GM10248 (cell line): ENCODE measurements around the gene ATP2A3.

Experiments
- CTCF ChIA-PET: fragments of 300-600 bp; sonication (Branson Sonifier 250); formaldehyde crosslinking; extraction: SDS; loops from one replicate; lab custom pipeline; 2021; ENCODE audit warnings: antibody characterized with exemption; lab: Yijun Ruan, JAX
- POLR2A ChIA-PET: fragments of 350-650 bp; sonication (Branson Sonifier 250); formaldehyde crosslinking; extraction: SDS; loops from one replicate; lab custom pipeline; 2020; ENCODE audit warnings: antibody characterized with exemption; lab: Yijun Ruan, JAX
- DNase-seq: peaks from one replicate; pipeline ENCODE4 v3.0.0; 2012; ENCODE audit errors: extremely low spot score
- TF ChIP-seq, protein P1 (sequence below): IDR thresholded peaks from 2 replicates; pipeline ENCODE4 v1.5.1; 2012; ENCODE audit warnings: mild to moderate bottlenecking, low read depth; ENCODE audit errors: extremely low read depth, missing control alignments, control extremely low read depth

Gene ATP2A3

DNA sequence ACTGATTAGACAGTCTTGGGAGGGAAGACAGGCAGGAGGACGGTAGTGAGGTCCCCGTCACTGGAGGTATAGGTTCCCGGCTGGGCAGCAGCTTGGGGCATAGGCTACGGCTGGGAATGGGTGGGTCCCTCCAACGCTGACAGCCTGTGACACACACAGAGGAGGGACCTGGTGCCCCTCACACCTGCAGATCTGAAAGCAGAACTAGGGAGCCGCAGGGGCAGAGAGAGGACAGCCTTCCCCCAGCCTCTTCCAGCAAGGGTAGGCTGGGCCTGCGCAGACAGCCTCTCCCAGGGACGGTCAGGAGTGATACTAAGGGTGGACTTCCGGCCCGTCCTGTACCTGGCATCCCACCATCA lies 49.9 kb downstream of the ATP2A3 start:
- ChIA-PET CTCF (interaction anchor here (0.6 to 8.1 kb wide), 65 partner anchors 10 to 337 kb away, joined by 3 to 74 read pairs (median 5); partner anchors contain the start of genes ATP2A3, CAMKK1, CYB5D2 and ZZEF1), POLR2A (interaction anchor here (0.6 to 1.0 kb wide), 2 partner anchors 230 to 877 kb away, joined by 3 to 4 read pairs; no protein-coding TSS in a partner anchor)
- TF ChIP-seq, protein P1, sequence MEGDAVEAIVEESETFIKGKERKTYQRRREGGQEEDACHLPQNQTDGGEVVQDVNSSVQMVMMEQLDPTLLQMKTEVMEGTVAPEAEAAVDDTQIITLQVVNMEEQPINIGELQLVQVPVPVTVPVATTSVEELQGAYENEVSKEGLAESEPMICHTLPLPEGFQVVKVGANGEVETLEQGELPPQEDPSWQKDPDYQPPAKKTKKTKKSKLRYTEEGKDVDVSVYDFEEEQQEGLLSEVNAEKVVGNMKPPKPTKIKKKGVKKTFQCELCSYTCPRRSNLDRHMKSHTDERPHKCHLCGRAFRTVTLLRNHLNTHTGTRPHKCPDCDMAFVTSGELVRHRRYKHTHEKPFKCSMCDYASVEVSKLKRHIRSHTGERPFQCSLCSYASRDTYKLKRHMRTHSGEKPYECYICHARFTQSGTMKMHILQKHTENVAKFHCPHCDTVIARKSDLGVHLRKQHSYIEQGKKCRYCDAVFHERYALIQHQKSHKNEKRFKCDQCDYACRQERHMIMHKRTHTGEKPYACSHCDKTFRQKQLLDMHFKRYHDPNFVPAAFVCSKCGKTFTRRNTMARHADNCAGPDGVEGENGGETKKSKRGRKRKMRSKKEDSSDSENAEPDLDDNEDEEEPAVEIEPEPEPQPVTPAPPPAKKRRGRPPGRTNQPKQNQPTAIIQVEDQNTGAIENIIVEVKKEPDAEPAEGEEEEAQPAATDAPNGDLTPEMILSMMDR: no peak
- peak; percentile 83 for DNase-seq

DNA sequence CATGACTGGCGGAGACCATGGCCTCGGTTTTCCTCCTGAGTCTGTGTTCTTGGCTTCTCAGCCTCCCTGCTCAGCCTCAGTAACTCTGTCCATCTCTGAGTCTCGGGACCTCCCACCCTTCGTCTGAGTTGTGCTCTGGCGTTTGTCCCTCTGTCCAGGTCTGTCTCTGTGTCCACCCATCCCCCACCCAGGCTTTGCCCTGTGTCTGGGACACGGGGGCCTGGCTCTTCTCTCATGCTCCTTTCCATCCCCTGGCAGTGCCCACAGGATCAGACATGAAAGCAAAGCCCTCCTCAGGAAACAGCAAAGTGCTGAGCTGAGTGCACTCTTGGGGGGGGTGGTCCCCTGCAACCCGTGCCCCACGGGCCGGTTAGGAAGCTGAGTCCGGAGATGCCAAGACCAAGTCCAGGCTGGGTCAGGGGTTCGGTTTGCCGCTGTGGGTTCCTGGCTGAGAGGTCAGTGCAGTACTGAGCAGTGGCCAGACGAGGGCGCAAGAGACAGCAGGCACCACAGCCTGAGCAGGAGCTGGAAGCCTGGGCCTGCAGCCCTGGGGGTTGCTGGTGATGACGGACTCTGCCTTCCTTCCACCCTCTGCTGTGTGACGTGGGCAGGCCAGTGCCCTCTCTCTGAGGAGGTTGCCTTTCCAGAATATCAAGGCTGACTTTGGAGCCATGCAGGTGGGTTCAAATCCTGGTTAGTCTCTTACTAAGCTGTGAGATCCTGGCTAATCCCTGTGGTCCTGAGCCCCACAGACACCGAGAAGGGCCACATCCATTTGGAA lies 50.5 kb downstream of the ATP2A3 start:
- peak; percentile 89 for DNase-seq
- TF ChIP-seq, protein P1: peak; percentile 99
- ChIA-PET POLR2A (interaction anchor here (0.6 to 1.0 kb wide), 2 partner anchors 230 to 876 kb away, joined by 3 to 4 read pairs; no protein-coding TSS in a partner anchor), CTCF (interaction anchor here (0.6 to 8.1 kb wide), 67 partner anchors 10 to 502 kb away, joined by 3 to 74 read pairs (median 5); partner anchors contain the start of genes ATP2A3, CAMKK1, CYB5D2 and ZZEF1)

DNA sequence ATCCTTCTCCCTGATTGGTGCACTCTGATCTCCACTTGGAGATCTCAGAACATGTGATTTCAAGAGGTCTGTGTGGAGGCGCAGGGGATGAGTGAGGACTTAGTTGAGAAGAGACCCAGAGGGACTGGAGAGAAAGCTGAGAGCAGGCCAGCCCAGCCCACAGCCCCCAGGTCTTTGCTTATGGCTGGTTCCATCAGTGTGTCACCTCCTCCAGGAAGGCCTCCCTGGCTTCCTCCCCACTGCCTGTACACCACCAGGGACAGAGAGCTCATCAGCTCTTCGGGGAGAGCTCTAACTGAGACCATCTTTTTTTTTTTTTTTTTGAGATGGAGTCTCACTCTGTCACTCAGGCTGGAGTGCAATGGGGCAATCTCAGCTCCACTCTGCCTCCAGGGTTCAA lies 51.4 kb downstream of the ATP2A3 start:
- ChIA-PET CTCF (interaction anchor here (0.8 to 8.1 kb wide), 28 partner anchors 9 to 503 kb away, joined by 3 to 74 read pairs (median 8); partner anchors contain the start of genes ATP2A3 and CAMKK1), POLR2A (no interaction called here)
- DNase-seq: no peak
- TF ChIP-seq, protein P1: no peak

DNA sequence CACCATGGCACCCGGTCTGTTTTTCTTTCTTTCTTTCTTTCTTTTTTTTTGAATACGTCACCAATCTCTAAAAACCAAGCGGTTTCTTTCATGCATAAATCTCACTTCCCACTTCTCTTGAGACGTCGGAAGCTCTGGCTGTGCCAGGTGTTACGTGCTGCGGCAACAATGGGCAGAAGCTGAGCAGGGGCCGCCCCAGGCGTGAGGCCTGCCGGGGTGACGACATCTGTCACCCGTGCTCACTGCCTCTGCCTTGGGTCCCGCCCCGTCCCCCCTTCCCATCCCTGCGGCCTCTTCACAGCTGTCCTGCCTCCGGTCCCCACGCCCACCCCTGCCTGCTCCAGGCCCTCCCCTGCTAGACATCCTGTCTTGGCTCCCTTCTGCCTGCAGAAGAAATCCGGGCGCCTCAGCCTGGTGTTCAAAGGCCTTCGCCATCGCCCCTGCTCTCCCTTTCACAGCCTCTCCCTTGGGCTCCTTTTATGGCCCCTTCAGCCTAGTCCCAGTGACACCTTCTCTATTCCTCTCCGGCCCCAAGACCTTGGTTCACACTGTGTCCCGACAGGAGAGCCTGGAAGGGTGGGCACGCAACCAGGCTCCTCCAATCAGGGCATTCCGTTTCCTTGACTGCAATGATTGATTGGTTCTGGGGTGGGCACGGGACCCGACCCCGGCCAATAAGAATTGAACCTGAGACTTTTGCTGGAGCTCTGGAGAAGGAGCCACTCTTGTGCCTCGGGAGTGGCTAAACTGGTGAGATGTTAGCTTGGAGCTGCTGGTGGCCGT lies 52.8 kb downstream of the ATP2A3 start:
- POLR2A ChIA-PET: interaction anchor here (0.5 to 0.8 kb wide), 3 partner anchors 19 to 1017 kb away, joined by 3 to 6 read pairs (median 3); partner anchors contain the start of gene CAMKK1
- CTCF ChIA-PET: interaction anchor here (0.9 to 8.1 kb wide), 9 partner anchors 11 to 173 kb away, joined by 3 to 68 read pairs (median 16); partner anchors contain the start of gene CAMKK1
- TF ChIP-seq, protein P1: no peak
- DNase-seq: peak; percentile 88

DNA sequence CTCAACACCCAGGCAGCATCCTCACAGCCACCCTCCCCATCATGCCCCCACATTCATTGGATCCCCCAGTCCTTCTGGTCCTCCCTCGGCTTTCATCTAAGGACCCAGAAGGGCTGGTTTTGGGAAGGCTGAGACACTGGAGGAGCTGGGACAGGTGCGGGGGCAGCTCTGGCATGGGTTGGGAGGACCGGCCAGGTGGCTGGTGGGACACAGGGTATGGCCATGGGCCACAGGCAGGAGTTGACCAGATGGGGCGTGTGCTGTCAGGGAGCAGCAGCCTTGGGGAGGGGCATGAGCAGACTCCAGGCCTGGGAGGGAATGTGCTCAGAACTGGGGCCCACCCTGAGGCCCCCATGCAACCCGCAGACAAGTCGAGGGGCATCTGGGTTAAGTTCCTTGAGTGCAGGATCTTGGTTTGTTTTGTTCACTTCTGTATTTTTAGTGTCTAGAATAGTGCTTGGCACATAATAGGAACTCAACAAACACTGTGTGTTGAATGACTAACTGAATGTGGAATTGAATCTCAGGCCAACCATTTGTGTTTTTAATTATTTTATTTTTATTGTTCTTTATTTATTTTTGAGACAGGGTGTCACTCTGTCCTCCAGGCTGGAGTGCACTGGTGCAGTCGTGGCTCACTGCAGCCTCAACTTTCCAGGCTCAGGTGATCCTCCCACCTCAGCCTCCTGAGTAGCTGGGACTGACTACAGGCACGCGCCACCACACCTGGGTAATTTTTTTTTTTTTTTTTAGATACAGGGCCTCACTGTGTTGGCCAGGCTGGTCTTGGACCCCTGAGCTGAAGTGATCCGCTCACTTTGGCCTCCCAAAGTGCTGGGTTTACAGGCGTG lies 53.6 kb downstream of the ATP2A3 start:
- no peak for DNase-seq
- TF ChIP-seq, protein P1: no peak
- POLR2A ChIA-PET: interaction anchor here (0.5 to 0.8 kb wide), 3 partner anchors 18 to 1018 kb away, joined by 3 to 6 read pairs (median 3); partner anchors contain the start of gene CAMKK1
- CTCF ChIA-PET: interaction anchor here (0.9 to 8.1 kb wide), 5 partner anchors 10 to 164 kb away, joined by 3 to 68 read pairs (median 3); no protein-coding TSS in a partner anchor
